OCI-LY7 (cell line): ENCODE measurements around the gene INPP4A. TPM values are rescaled to one million over a fixed set of nuclear protein-coding genes. Genes with fewer than 3 reads are reported as not detected.

Source experiments
- BruUV-seq: library from RNA; stranded (reverse); fragments of 400-500 nt; replicated peaks from 2 replicates; lab custom pipeline; 2021; lab: Mats Ljungman, UMichigan
- CTCF ChIA-PET: fragments of 300-600 bp; sonication (Branson Sonifier 250); formaldehyde crosslinking; loops from one replicate; lab custom pipeline; 2022; ENCODE audit warnings: antibody characterized with exemption; ENCODE audit not compliant: unreplicated experiment; lab: Charles Lee
- POLR2A ChIA-PET: fragments of 300-600 bp; sonication (Branson Sonifier 250); formaldehyde crosslinking; loops from one replicate; lab custom pipeline; 2022; ENCODE audit warnings: antibody characterized with exemption; lab: Charles Lee
- DNase-seq: peaks from one replicate; pipeline ENCODE4 v3.0.0-alpha.2; 2015; ENCODE audit warnings: low spot score
- H2AFZ ChIP-seq: fragments of 200-600 bp; sonication (generic), shearing (Covaris generic); 2 replicates; pipeline ENCODE4 v1.6.1; 2014; ENCODE audit warnings: mild to moderate bottlenecking, antibody characterized with exemption, low read length, moderate library complexity
- H3K27ac ChIP-seq: fragments of 200-600 bp; sonication (generic); 2 replicates; pipeline ENCODE4 v1.5.1; 2014; ENCODE audit warnings: mixed run types, low read depth, mild to moderate bottlenecking, moderate library complexity, low read length, inconsistent platforms; ENCODE audit not compliant: poor library complexity, severe bottlenecking
- H3K36me3 ChIP-seq: fragments of 200-600 bp; sonication (generic); 2 replicates; pipeline ENCODE4 v1.6.1; 2014; ENCODE audit warnings: mild to moderate bottlenecking, antibody characterized with exemption, low read length, moderate library complexity, mixed read lengths; ENCODE audit not compliant: insufficient read depth
- H3K4me1 ChIP-seq: fragments of 200-600 bp; sonication (generic); 2 replicates; pipeline ENCODE4 v1.5.1; 2014; ENCODE audit warnings: mild to moderate bottlenecking, low read length; ENCODE audit not compliant: insufficient read depth, poor library complexity, severe bottlenecking
- H3K4me2 ChIP-seq: fragments of 200-600 bp; sonication (generic); 2 replicates; pipeline ENCODE4 v1.6.1; 2014; ENCODE audit warnings: mild to moderate bottlenecking, low read length
- H3K4me3 ChIP-seq: fragments of 200-600 bp; sonication (generic); 2 replicates; pipeline ENCODE4 v1.5.1; 2014; ENCODE audit warnings: mild to moderate bottlenecking, low read depth, low read length; ENCODE audit not compliant: poor library complexity, severe bottlenecking
- H3K79me2 ChIP-seq: fragments of 200-600 bp; sonication (generic); 2 replicates; pipeline ENCODE4 v1.6.1; 2016; ENCODE audit warnings: low read depth, mild to moderate bottlenecking, low read length, moderate library complexity, mixed read lengths; ENCODE audit not compliant: insufficient read depth
- H3K9me2 ChIP-seq: fragments of 200-600 bp; sonication (generic); 2 replicates; pipeline ENCODE4 v1.6.1; 2016; ENCODE audit warnings: mild to moderate bottlenecking, low read length, mixed read lengths; ENCODE audit not compliant: insufficient read depth
- H3K9me3 ChIP-seq: fragments of 200-600 bp; sonication (generic); 2 replicates; pipeline ENCODE4 v1.6.1; 2014; ENCODE audit warnings: mild to moderate bottlenecking, mixed run types, low read length, mixed read lengths
- H4K20me1 ChIP-seq: fragments of 200-600 bp; sonication (generic); 2 replicates; pipeline ENCODE4 v1.6.1; 2014; ENCODE audit warnings: mild to moderate bottlenecking, antibody characterized with exemption, low read length, moderate library complexity, mixed read lengths; ENCODE audit not compliant: insufficient read depth
- CTCF ChIP-seq: fragments of 200-600 bp; sonication (generic); conservative IDR thresholded peaks from 2 replicates; pipeline ENCODE4 v1.5.1; 2014; ENCODE audit warnings: mild to moderate bottlenecking, antibody characterized with exemption, low read length, moderate library complexity, mixed read lengths
- EZH2phosphoT487 ChIP-seq: fragments of 200-600 bp; sonication (generic); IDR thresholded peaks from 2 replicates; pipeline ENCODE4 v1.6.1; 2018; ENCODE audit warnings: low read depth, borderline replicate concordance, mild to moderate bottlenecking, mixed run types, antibody characterized with exemption, low read length, moderate library complexity, mixed read lengths
- intact Hi-C: fragments of 100-400 bp; cut with micrococcal nuclease; formaldehyde crosslinking; loops from one replicate; pipeline ENCODE4 v1.10.0; 2022; ENCODE audit not compliant: unreplicated experiment
- total RNA-seq, 2 experiments: library from RNA; depleted of rRNA in 1 of 2; stranded (reverse); fragments of >200 nt in 1 of 2; shearing (Covaris generic) in 1 of 2; gene quantifications; 2 replicates each; pipeline ENCODE4 v1.2.3, GENCODE V29; 2014 to 2022

Gene INPP4A
- total RNA-seq, 2 experiments from 2014 or later = 28.5 to 28.6 TPM

DNA sequence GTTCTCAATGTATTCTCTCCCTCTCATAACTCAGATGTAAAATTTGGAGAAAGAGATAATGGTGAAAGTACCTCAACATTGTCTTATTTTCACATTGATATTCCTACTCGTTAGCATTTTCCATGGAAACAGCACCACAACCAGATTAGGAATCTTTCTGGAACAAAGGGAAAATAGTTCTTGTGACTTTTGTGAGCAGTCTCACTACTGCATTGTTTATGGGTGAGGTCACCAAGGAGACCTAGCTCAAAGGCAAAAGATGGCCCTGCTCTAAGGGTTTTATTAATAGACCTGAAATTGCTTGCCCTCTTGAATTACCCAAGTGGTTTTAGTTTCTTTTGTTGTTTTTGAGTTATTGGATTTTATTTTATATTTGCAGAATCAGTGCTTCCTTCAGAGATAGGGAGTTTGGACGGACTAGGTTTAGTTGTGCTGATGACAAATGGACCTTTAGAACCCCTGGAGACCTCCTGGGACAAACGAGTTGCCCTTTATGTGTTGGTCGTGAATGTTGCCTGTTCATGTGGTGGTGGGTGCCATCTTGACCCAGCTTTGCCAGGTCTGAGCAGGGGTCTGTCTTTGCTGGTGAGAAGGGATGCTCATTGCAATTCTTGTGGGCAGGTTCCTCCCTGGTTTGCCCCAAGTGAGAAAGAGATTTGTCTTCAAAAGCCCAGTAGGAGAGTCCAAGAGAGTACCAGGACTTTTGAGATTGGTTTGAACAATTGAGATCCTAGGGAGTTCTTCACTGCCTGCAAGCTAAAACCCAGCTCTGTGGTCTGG, 58.1 kb downstream of the INPP4A start:
- ChIA-PET POLR2A (interaction anchor here (0.6 to 0.8 kb wide), 2 partner anchors 10 to 45 kb away, joined by 3 read pairs; no protein-coding TSS in a partner anchor), CTCF (no interaction called here)
- H4K20me1 ChIP-seq = no peaks in the 10 kb centered on the region
- no peak overlapping the region for H3K4me3 ChIP-seq
- no peak overlapping the region for H3K4me2 ChIP-seq
- no peak for TF ChIP-seq CTCF
- TF ChIP-seq EZH2phosphoT487 = no peak
- H3K4me1 ChIP-seq = no peaks in the 10 kb centered on the region
- H3K36me3 ChIP-seq = peaks cover 6% of the 10 kb centered on the region
- H3K79me2 ChIP-seq = no peaks in the 10 kb centered on the region
- no peak overlapping the region for H3K27ac ChIP-seq
- DNase-seq = no peak
- H3K9me3 ChIP-seq = no peaks in the 10 kb centered on the region
- no peak overlapping the region for H2AFZ ChIP-seq
- BruUV-seq = no TSS peak
- no peaks in the 10 kb centered on the region for H3K9me2 ChIP-seq
- intact Hi-C loops = no loop called here

DNA sequence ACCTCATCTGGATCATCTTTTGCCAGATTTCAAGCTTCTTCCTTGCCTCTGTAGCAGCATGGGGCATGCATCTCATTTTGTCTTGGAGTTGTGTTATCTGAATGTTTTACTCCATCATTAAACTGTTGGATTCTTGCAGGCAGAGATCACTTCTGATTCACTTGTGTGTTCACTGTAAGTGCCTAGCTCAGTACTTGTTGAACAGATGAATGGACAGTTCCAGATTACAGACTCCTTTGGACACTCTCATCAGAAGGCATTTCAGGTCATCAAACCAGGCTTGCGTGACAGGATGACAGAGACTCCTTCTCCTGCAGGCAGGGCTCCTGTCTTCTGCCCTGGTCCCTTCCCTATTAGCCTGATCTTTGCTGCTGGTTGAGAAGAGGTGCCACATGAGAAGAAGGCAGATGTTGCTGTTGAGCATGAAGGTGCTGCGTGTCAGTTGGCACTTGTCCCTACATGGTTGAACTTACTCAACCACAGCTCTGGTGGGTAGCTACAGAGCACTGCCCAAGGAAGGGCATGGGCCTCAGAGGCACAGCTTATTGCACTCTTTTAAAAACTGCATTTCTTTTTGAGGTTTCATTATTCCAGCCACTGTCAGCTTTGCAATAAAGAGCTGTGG, 58.9 kb downstream of the INPP4A start:
- Histone ChIP-seq H3K4me1 (no peaks in the 10 kb centered on the region), H3K9me3 (no peaks in the 10 kb centered on the region), H3K79me2 (no peaks in the 10 kb centered on the region), H2AFZ (no peak overlapping the region), H3K4me3 (no peak overlapping the region), H4K20me1 (no peaks in the 10 kb centered on the region), H3K36me3 (no peaks in the 10 kb centered on the region), H3K4me2 (no peak overlapping the region), H3K9me2 (no peaks in the 10 kb centered on the region), H3K27ac (no peak overlapping the region)
- ChIA-PET POLR2A (interaction anchor here (0.8 kb wide), 1 partner anchor 46 kb away, joined by 3 read pairs; no protein-coding TSS in a partner anchor), CTCF (no interaction called here)
- no peak for DNase-seq
- intact Hi-C loops = no loop called here
- BruUV-seq = no TSS peak
- TF ChIP-seq EZH2phosphoT487 (no peak), CTCF (no peak)
